IMR-90 (cell line): ENCODE results near the gene TRIM63. TPM values are rescaled to one million over a fixed set of nuclear protein-coding genes. Genes with fewer than 3 reads are reported as not detected.
A peak's percentile ranks its signal among the peaks of the same experiment; 100 is the strongest.

Source experiments
- ATAC-seq: fragments of 200-7000 bp; cut with Tn5 transposase; 2 replicates; pipeline ENCODE4 v1.9.1; 2020; ENCODE audit warnings: low read depth, mild to moderate bottlenecking, moderate library complexity
- BruUV-seq: library from RNA; stranded (reverse); fragments of 400-500 nt; replicated peaks from 2 replicates; lab custom pipeline; 2021; lab: Mats Ljungman, UMichigan
- CTCF ChIA-PET: fragments of 300-600 bp; formaldehyde crosslinking; extraction: SDS; loops from one replicate; lab custom pipeline; 2021; ENCODE audit warnings: antibody characterized with exemption; lab: Yijun Ruan, JAX
- POLR2A ChIA-PET: fragments of 300-600 bp; sonication (Branson Sonifier 250); formaldehyde crosslinking; loops from one replicate; lab custom pipeline; 2022; ENCODE audit warnings: antibody characterized with exemption; ENCODE audit not compliant: unreplicated experiment; lab: Charles Lee
- DNase-seq: peaks from one replicate; pipeline ENCODE4 v3.0.0; 2013
- H2AFZ ChIP-seq: replicated peaks from 2 replicates; pipeline ENCODE3; 2013; ENCODE audit warnings: low read length, mild to moderate bottlenecking; ENCODE audit not compliant: poor library complexity
- H2AK5ac ChIP-seq: 2 replicates; pipeline ENCODE4 v1.6.1; 2013; ENCODE audit warnings: low read depth, low read length, inconsistent platforms
- H2AK9ac ChIP-seq: replicated peaks from 2 replicates; pipeline ENCODE3; 2013; ENCODE audit warnings: mild to moderate bottlenecking, low read depth, low read length, moderate library complexity; ENCODE audit not compliant: poor library complexity
- H2BK120ac ChIP-seq: 2 replicates; pipeline ENCODE4 v1.6.1; 2013; ENCODE audit warnings: low read depth, low read length, inconsistent platforms
- H2BK15ac ChIP-seq: 3 replicates; pipeline ENCODE4 v1.6.1; 2013; ENCODE audit warnings: low read depth, low read length, inconsistent platforms
- H2BK20ac ChIP-seq: 2 replicates; pipeline ENCODE4 v1.6.1; 2013; ENCODE audit warnings: low read depth, mild to moderate bottlenecking, inconsistent platforms, low read length, moderate library complexity
- H2BK5ac ChIP-seq: 2 replicates; pipeline ENCODE4 v1.6.1; 2013; ENCODE audit warnings: mild to moderate bottlenecking, low read depth, low read length, inconsistent platforms; ENCODE audit not compliant: poor library complexity, severe bottlenecking
- H3K14ac ChIP-seq: replicated peaks from 2 replicates; pipeline ENCODE4 v1.6.1; 2013; ENCODE audit warnings: low read depth, low read length, inconsistent platforms
- H3K18ac ChIP-seq: 2 replicates; pipeline ENCODE4 v1.6.1; 2013; ENCODE audit warnings: low read depth, low read length, control low read depth
- H3K23ac ChIP-seq: 2 replicates; pipeline ENCODE4 v1.6.1; 2013; ENCODE audit warnings: low read depth, low read length, inconsistent platforms
- H3K27ac ChIP-seq: 2 replicates; pipeline ENCODE4 v1.5.1; 2013; ENCODE audit warnings: mild to moderate bottlenecking, control low read depth, low read length; ENCODE audit not compliant: insufficient read depth
- H3K27me3 ChIP-seq: 2 replicates; pipeline ENCODE4 v1.6.1; 2013; ENCODE audit warnings: low read length; ENCODE audit not compliant: control insufficient read depth, insufficient read depth
- H3K36me3 ChIP-seq: 2 replicates; pipeline ENCODE4 v1.6.1; 2013; ENCODE audit warnings: low read length, mixed read lengths; ENCODE audit not compliant: control insufficient read depth, insufficient read depth
- H3K4ac ChIP-seq: 2 replicates; pipeline ENCODE4 v1.6.1; 2013; ENCODE audit warnings: low read depth, low read length, inconsistent platforms
- H3K4me1 ChIP-seq: 2 replicates; pipeline ENCODE4 v1.6.1; 2013; ENCODE audit warnings: low read length, mixed read lengths; ENCODE audit not compliant: control insufficient read depth, insufficient read depth
- H3K4me2 ChIP-seq: 2 replicates; pipeline ENCODE4 v1.6.1; 2013; ENCODE audit warnings: low read depth, mild to moderate bottlenecking, control low read depth, low read length, moderate library complexity
- H3K4me3 ChIP-seq: 2 replicates; pipeline ENCODE4 v1.5.1; 2013; ENCODE audit warnings: low read depth, mild to moderate bottlenecking, control low read depth, low read length, moderate library complexity; ENCODE audit not compliant: insufficient read depth
- H3K56ac ChIP-seq: 2 replicates; pipeline ENCODE4 v1.6.1; 2013; ENCODE audit warnings: low read length, inconsistent platforms; ENCODE audit not compliant: insufficient read depth; ENCODE audit errors: extremely low read depth
- H3K79me1 ChIP-seq, 2 experiments: 2 replicates each; pipeline ENCODE4 v1.6.1; 2013; ENCODE audit warnings: low read length in 2 of 2, inconsistent platforms in 1 of 2, low read depth in 1 of 2
- H3K9ac ChIP-seq: 2 replicates; pipeline ENCODE4 v1.6.1; 2013; ENCODE audit warnings: low read depth, low read length, control low read depth
- H3K9me1 ChIP-seq: 2 replicates; pipeline ENCODE4 v1.6.1; 2013; ENCODE audit warnings: low read length, inconsistent platforms; ENCODE audit not compliant: insufficient read depth
- H3K9me3 ChIP-seq: 2 replicates; pipeline ENCODE4 v1.6.1; 2013; ENCODE audit warnings: low read length; ENCODE audit not compliant: control insufficient read depth, insufficient read depth
- H4K20me1 ChIP-seq: 2 replicates; pipeline ENCODE4 v1.6.1; 2013; ENCODE audit warnings: low read length, inconsistent platforms; ENCODE audit not compliant: insufficient read depth
- H4K5ac ChIP-seq: 2 replicates; pipeline ENCODE4 v1.6.1; 2013; ENCODE audit warnings: mild to moderate bottlenecking, low read depth, low read length, control low read depth
- H4K8ac ChIP-seq, 2 experiments: 2 replicates each; pipeline ENCODE4 v1.6.1; 2013; ENCODE audit warnings: low read depth in 2 of 2, low read length in 2 of 2, control low read depth in 1 of 2, inconsistent platforms in 1 of 2
- H4K91ac ChIP-seq: 2 replicates; pipeline ENCODE4 v1.6.1; 2013; ENCODE audit warnings: low read depth, low read length, inconsistent platforms; ENCODE audit not compliant: insufficient read depth
- MAZ ChIP-seq: IDR thresholded peaks from 2 replicates; pipeline ENCODE4 v1.6.1; 2012; ENCODE audit warnings: low read depth, mild to moderate bottlenecking, low read length, improper control_type of control experiment, moderate library complexity, borderline replicate concordance
- RCOR1 ChIP-seq: IDR thresholded peaks from 2 replicates; pipeline ENCODE4 v1.6.1; 2012; ENCODE audit warnings: mild to moderate bottlenecking, low read length, improper control_type of control experiment; ENCODE audit not compliant: insufficient replicate concordance
- RFX5 ChIP-seq: IDR thresholded peaks from 2 replicates; pipeline ENCODE4 v1.8.0; 2012; ENCODE audit warnings: low read depth, mild to moderate bottlenecking, low read length, moderate library complexity
- WGBS, 2 experiments: methylation state at CpG; one replicate each; pipeline versions ENCODE4 v1.1.5 to v1.1.7; 2013; ENCODE audit warnings: missing lambda C conversion rate in 2 of 2; ENCODE audit not compliant: insufficient read length in 1 of 2; ENCODE audit errors: extremely low coverage in 2 of 2; 5-methylcytosine and 5-hydroxymethylcytosine counted together
- dilution Hi-C: fragments of 300-500 bp; cut with HindIII; formaldehyde crosslinking; loops from one replicate; pipeline ENCODE4 v1.14.3; 2018; ENCODE audit warnings: low sequenced_read_pairs; ENCODE audit not compliant: unreplicated experiment
- in situ Hi-C: fragments of 300-500 bp; cut with MboI; formaldehyde crosslinking; loops from 3 replicates; pipeline ENCODE4 v1.14.3; 2019; ENCODE audit warnings: low sequenced_read_pairs, inconsistent platforms, mixed read lengths
- intact Hi-C: fragments of 100-400 bp; cut with micrococcal nuclease; formaldehyde crosslinking; loops from 2 replicates; pipeline ENCODE4 v1.10.0; 2022
- polyA plus RNA-seq, 3 experiments: library from polyadenylated mRNA; depleted of rRNA; stranded (reverse); fragments of >200 nt; gene quantifications; 2 replicates each; pipeline ENCODE4 v1.2.3, GENCODE V29; 2012; ENCODE audit warnings: low replicate concordance in 1 of 3
- total RNA-seq: library from RNA; depleted of rRNA; stranded (reverse); fragments of >200 nt; gene quantifications from 2 replicates; pipeline ENCODE4 v1.2.3, GENCODE V29; 2012
- TF ChIP-seq, protein P1 (sequence below): fragments of 150-350 bp; IDR thresholded peaks from 2 replicates; pipeline ENCODE4 v1.6.1; 2016; ENCODE audit warnings: low read depth, mild to moderate bottlenecking, low read length, moderate library complexity, borderline replicate concordance

The TRIM63 gene
- total and polyA plus RNA-seq, 2 of the 4 experiments (the other 2 are of a cell fraction): not detected

DNA sequence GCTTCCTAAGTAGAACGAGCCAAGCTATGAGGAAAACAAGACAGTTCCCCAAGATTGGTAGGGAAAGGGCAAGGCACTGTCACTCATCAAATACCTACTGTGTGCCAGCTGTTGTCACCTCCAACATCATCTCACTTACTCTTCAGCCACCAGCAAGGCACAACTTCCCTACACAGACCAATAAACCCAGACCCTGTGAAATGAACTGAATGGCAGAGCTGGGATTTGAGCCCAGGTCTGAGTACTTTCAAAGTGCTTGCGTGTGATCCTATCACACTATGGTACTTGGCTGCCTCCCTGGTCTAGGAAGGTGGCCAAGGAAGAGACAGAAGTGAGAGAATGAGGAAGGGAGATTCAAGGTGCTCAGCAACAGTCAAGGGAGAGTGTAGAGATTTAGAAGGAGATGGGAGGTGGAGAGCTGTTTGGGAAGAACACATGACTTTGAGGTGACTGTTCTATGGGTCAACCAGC is 16.7 kb upstream of the TRIM63 start:
- in situ Hi-C loops (no loop called here), dilution Hi-C loops (no loop called here)
- peak; percentile 21 for DNase-seq

More for the DNA sequence above, 16.7 kb upstream of the TRIM63 start:
- Histone ChIP-seq H2AFZ (no peak overlapping the region), H3K18ac (no peak overlapping the region), H4K5ac (no peak overlapping the region), H3K4me3 (no peak overlapping the region), H3K27ac (no peak overlapping the region), H4K8ac (no peak overlapping the region), H3K23ac (no peak overlapping the region), H3K79me1 (no peaks in the 10 kb centered on the region), H2AK9ac (no peak overlapping the region), H3K14ac (no peak overlapping the region), H4K91ac (no peak overlapping the region), H3K9ac (no peak overlapping the region), H3K4me2 (no peak overlapping the region), H3K36me3 (no peaks in the 10 kb centered on the region), H2BK120ac (no peak overlapping the region), H2BK5ac (no peak overlapping the region), H3K9me3 (no peaks in the 10 kb centered on the region), H3K9me1 (no peaks in the 10 kb centered on the region), H2BK15ac (no peak overlapping the region), H2AK5ac (no peak overlapping the region), H3K56ac (no peak overlapping the region), H3K4me1 (peaks cover 1% of the 10 kb centered on the region; the same call in 1 of the 2 replicates), H4K20me1 (no peaks in the 10 kb centered on the region), H3K4ac (no peak overlapping the region), H2BK20ac (no peak overlapping the region), H3K27me3 (peaks cover 29% of the 10 kb centered on the region)
- no peak for ATAC-seq
- CTCF ChIA-PET: interaction anchor here (0.6 to 1.2 kb wide), 3 partner anchors 28 to 460 kb away, joined by 3 read pairs; no protein-coding TSS in a partner anchor
- POLR2A ChIA-PET: no interaction called here
- no CpG with 5 or more reads among the region's 2 CpGs for WGBS, 2 experiments
- no peak for TF ChIP-seq RCOR1
- no peak for TF ChIP-seq MAZ
- TF ChIP-seq RFX5: no peak
- TF ChIP-seq, protein P1, sequence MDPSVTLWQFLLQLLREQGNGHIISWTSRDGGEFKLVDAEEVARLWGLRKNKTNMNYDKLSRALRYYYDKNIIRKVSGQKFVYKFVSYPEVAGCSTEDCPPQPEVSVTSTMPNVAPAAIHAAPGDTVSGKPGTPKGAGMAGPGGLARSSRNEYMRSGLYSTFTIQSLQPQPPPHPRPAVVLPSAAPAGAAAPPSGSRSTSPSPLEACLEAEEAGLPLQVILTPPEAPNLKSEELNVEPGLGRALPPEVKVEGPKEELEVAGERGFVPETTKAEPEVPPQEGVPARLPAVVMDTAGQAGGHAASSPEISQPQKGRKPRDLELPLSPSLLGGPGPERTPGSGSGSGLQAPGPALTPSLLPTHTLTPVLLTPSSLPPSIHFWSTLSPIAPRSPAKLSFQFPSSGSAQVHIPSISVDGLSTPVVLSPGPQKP: no peak
- BruUV-seq: no TSS peak
- intact Hi-C loops: no loop called here
